K562 (cell line): ENCODE results near the gene HSPA6. TPM values are rescaled to one million over a fixed set of nuclear protein-coding genes. Genes with fewer than 3 reads are reported as not detected.

Source experiments
- ATAC-seq: fragments of 200-7000 bp; cut with Tn5 transposase; 3 replicates; pipeline ENCODE4 v1.9.1; 2020; ENCODE audit warnings: moderate library complexity
- BruUV-seq: library from RNA; stranded (reverse); fragments of 400-500 nt; replicated peaks from 2 replicates; lab custom pipeline; 2021; lab: Mats Ljungman, UMichigan
- CTCF ChIA-PET: fragments of 300-600 bp; formaldehyde crosslinking; extraction: SDS; loops from one replicate; lab custom pipeline; 2021; ENCODE audit warnings: low intra/inter-chr PET ratio; lab: Yijun Ruan, JAX
- POLR2A ChIA-PET: fragments of 300-600, 350-650 bp; sonication (Branson Sonifier 250); formaldehyde crosslinking; extraction: SDS; loops from one replicate; lab custom pipeline; 2021; ENCODE audit warnings: antibody characterized with exemption, inconsistent platforms; lab: Yijun Ruan, JAX
- DNase-seq, 4 experiments: peaks; one replicate each; pipeline versions ENCODE4 v3.0.0 to v3.0.0-alpha.2; 2011 to 2018; ENCODE audit warnings: low spot score in 3 of 4, mixed read lengths in 3 of 4; ENCODE audit errors: extremely low read depth in 1 of 4
- FAIRE-seq: peaks from 2 replicates; lab custom pipeline; 2011; peaks lifted over from hg19 to GRCh38; lab: Jason Lieb, UNC
- H2AFZ ChIP-seq: 2 replicates; pipeline ENCODE4 v1.6.0; 2011; ENCODE audit warnings: low read depth, low read length, control low read depth, inconsistent platforms
- H3K27ac ChIP-seq: fragments of 200-600 bp; 3 replicates; pipeline ENCODE4 v1.8.0; 2011; ENCODE audit warnings: low read depth, mild to moderate bottlenecking, control low read depth, inconsistent platforms, low read length, moderate library complexity, mixed read lengths; ENCODE audit errors: extremely low read depth
- H3K27me3 ChIP-seq, 2 experiments: fragments of 300-600 bp in 1 of 2; 2 replicates in 1 of 2; 3 replicates in 1 of 2; pipeline versions ENCODE4 v1.6.0 to v1.8.0; 2011; ENCODE audit warnings: inconsistent platforms in 2 of 2, low read length in 2 of 2, mild to moderate bottlenecking in 1 of 2, mixed read lengths in 1 of 2, moderate library complexity in 1 of 2; ENCODE audit not compliant: control insufficient read depth in 2 of 2, insufficient read depth in 2 of 2
- H3K36me3 ChIP-seq: fragments of 300-600 bp; 3 replicates; pipeline ENCODE4 v1.8.0; 2011; ENCODE audit warnings: mild to moderate bottlenecking, low read length, inconsistent platforms; ENCODE audit not compliant: control insufficient read depth, insufficient read depth
- H3K4me1 ChIP-seq, 2 experiments: fragments of 200-600 bp in 1 of 2; replicated peaks in 1 of 2; 2 replicates in 1 of 2; 3 replicates in 1 of 2; pipeline versions ENCODE4 v1.5.1 to v1.8.0; 2011; ENCODE audit warnings: inconsistent platforms in 2 of 2, low read length in 2 of 2, mild to moderate bottlenecking in 1 of 2, mixed read lengths in 1 of 2, moderate library complexity in 1 of 2; ENCODE audit not compliant: control insufficient read depth in 2 of 2, insufficient read depth in 2 of 2
- H3K4me2 ChIP-seq: 2 replicates; pipeline ENCODE4 v1.6.1; 2011; ENCODE audit warnings: low read length, control low read depth, inconsistent platforms, mixed read lengths; ENCODE audit not compliant: insufficient read depth
- H3K4me3 ChIP-seq: fragments of 200-600 bp; sonication (generic), shearing (Covaris generic); 2 replicates; pipeline ENCODE4 v1.5.1; 2016; ENCODE audit warnings: control low read depth, inconsistent platforms
- H3K79me2 ChIP-seq: fragments of 200-600 bp; 3 replicates; pipeline ENCODE4 v1.8.0; 2011; ENCODE audit warnings: low read length, inconsistent platforms; ENCODE audit not compliant: control insufficient read depth, insufficient read depth
- H3K9ac ChIP-seq, 2 experiments: 2 replicates each; pipeline versions ENCODE4 v1.6.0 to v1.6.1; 2011; ENCODE audit warnings: low read depth in 2 of 2, low read length in 2 of 2, control low read depth in 1 of 2, inconsistent platforms in 1 of 2, mild to moderate bottlenecking in 1 of 2, mixed read lengths in 1 of 2; ENCODE audit not compliant: insufficient read depth in 1 of 2
- H3K9me1 ChIP-seq: one replicate; pipeline ENCODE4 v1.6.0; 2011; ENCODE audit warnings: inconsistent platforms, mild to moderate bottlenecking, low read length, moderate library complexity; ENCODE audit not compliant: control insufficient read depth, insufficient read depth
- H3K9me3 ChIP-seq: replicated peaks from 2 replicates; pipeline ENCODE4 v1.5.1; 2011; ENCODE audit warnings: low read depth, low read length, inconsistent platforms; ENCODE audit not compliant: control insufficient read depth, insufficient read depth
- H4K20me1 ChIP-seq: replicated peaks from 2 replicates; pipeline ENCODE4 v1.6.1; 2011; ENCODE audit warnings: low read length, inconsistent platforms, mixed read lengths; ENCODE audit not compliant: control insufficient read depth, insufficient read depth
- ATF1 ChIP-seq, 2 experiments: fragments of 450-650 bp in 1 of 2; IDR thresholded peaks; 2 replicates each; pipeline ENCODE4 v1.6.1; 2016; ENCODE audit warnings: missing compliant biosample characterization in 1 of 2, missing genetic modification characterization in 1 of 2
- ETV1 ChIP-seq: fragments of 450-650 bp; conservative IDR thresholded peaks from 2 replicates; pipeline ENCODE4 v1.6.1; 2016; ENCODE audit warnings: missing genetic modification characterization, control low read depth, low read depth, missing compliant biosample characterization
- MAFF ChIP-seq: IDR thresholded peaks from 2 replicates; pipeline ENCODE4 v1.6.1; 2012; ENCODE audit warnings: low read length, improper control_type of control experiment
- MAFG ChIP-seq: fragments of 450-650 bp; conservative IDR thresholded peaks from 2 replicates; pipeline ENCODE4 v1.6.1; 2016; ENCODE audit warnings: missing genetic modification characterization, missing compliant biosample characterization
- RB1 ChIP-seq: fragments of 450-650 bp; IDR thresholded peaks from 2 replicates; pipeline ENCODE4 v1.6.1; 2017; ENCODE audit warnings: low read depth, mild to moderate bottlenecking
- TBL1XR1 ChIP-seq, 2 experiments: IDR thresholded peaks; 2 replicates each; pipeline ENCODE4 v1.6.1; 2012; ENCODE audit warnings: improper control_type of control experiment in 2 of 2, low read length in 2 of 2, mild to moderate bottlenecking in 1 of 2
- ZNF217 ChIP-seq: sonication (generic); formaldehyde crosslinking; IDR thresholded peaks from 2 replicates; pipeline ENCODE4 v1.8.0; 2022; ENCODE audit warnings: mild to moderate bottlenecking, missing genetic modification reagents
- ZNF436 ChIP-seq: fragments of 250-450, 450-650 bp; sonication (Bioruptor Pico); formaldehyde crosslinking; IDR thresholded peaks from 2 replicates; pipeline ENCODE4 v1.7.0; 2020; ENCODE audit warnings: mild to moderate bottlenecking
- WGBS: fragments of 100-300 bp; shearing (Covaris generic); methylation state at CpG from one replicate; pipeline ENCODE4 v1.1.6; 2016; ENCODE audit warnings: low coverage, mixed read lengths; ENCODE audit not compliant: insufficient coverage; ENCODE audit errors: missing lambda C conversion rate; 5-methylcytosine and 5-hydroxymethylcytosine counted together
- in situ Hi-C: fragments of 300-500 bp; cut with MboI; formaldehyde crosslinking; loops from 4 replicates; pipeline ENCODE4 v1.15.0; 2018; ENCODE audit warnings: inconsistent platforms, mixed read lengths
- intact Hi-C: fragments of 100-400 bp; cut with micrococcal nuclease; formaldehyde crosslinking; loops from 2 replicates; pipeline ENCODE4 v1.14.2; 2022
- polyA plus RNA-seq, 8 experiments: library from polyadenylated mRNA; depleted of rRNA in 4 of 8; stranded (reverse) in 5 of 8; unstranded in 3 of 8; fragments of >200 nt; fragmentation: Nextera tagmentation in 2 of 8; fragmentation: Illumina TruSeq in 1 of 8; extraction: Ambion mirVana in 2 of 8; extraction: Trizol in 1 of 8; gene quantifications; 2 replicates each; pipeline versions ENCODE4 v1.2.1 to v1.2.3, GENCODE V29; 2011 to 2014; ENCODE audit warnings: inconsistent platforms in 1 of 8, missing spikeins in 1 of 8
- total RNA-seq, 7 experiments: library from RNA; depleted of rRNA in 6 of 7; stranded (reverse); fragments of >200 nt in 6 of 7; fragmentation: Illumina TruSeq in 2 of 7; extraction: Trizol in 2 of 7; gene quantifications; 2 replicates each; pipeline versions ENCODE4 v1.2.1 to v1.2.3, GENCODE V29; 2011 to 2021; ENCODE audit warnings: low replicate concordance in 1 of 7
- TF ChIP-seq, protein P1 (sequence below): fragments of 250-450 bp; sonication (Bioruptor Pico); IDR thresholded peaks from 2 replicates; pipeline ENCODE4 v1.6.1; 2021; ENCODE audit warnings: mild to moderate bottlenecking
- TF ChIP-seq, protein P2 (sequence below), 2 experiments: fragments of 450-650 bp; conservative IDR thresholded peaks; 2 replicates each; pipeline ENCODE4 v1.6.1; 2017; ENCODE audit warnings: mild to moderate bottlenecking in 2 of 2, moderate library complexity in 2 of 2
- TF ChIP-seq, protein P3 (sequence below), 2 experiments: IDR thresholded peaks; 2 replicates each; pipeline ENCODE4 v1.6.1; 2012; ENCODE audit warnings: improper control_type of control experiment in 2 of 2, low read depth in 2 of 2, low read length in 2 of 2, borderline replicate concordance in 1 of 2
- TF ChIP-seq, protein P4 (sequence below): fragments of 250-450 bp; sonication (Bioruptor Pico); IDR thresholded peaks from 2 replicates; pipeline ENCODE4 v1.8.0; 2022; ENCODE audit warnings: inconsistent platforms, mild to moderate bottlenecking, moderate library complexity, borderline replicate concordance

HSPA6 gene
- total and polyA plus RNA-seq, 9 of the 15 experiments (the other 6 are each of a cell fraction or from before 2014, with no cell fraction given), result 0.15 to 10.0 (median 2.4) TPM

DNA sequence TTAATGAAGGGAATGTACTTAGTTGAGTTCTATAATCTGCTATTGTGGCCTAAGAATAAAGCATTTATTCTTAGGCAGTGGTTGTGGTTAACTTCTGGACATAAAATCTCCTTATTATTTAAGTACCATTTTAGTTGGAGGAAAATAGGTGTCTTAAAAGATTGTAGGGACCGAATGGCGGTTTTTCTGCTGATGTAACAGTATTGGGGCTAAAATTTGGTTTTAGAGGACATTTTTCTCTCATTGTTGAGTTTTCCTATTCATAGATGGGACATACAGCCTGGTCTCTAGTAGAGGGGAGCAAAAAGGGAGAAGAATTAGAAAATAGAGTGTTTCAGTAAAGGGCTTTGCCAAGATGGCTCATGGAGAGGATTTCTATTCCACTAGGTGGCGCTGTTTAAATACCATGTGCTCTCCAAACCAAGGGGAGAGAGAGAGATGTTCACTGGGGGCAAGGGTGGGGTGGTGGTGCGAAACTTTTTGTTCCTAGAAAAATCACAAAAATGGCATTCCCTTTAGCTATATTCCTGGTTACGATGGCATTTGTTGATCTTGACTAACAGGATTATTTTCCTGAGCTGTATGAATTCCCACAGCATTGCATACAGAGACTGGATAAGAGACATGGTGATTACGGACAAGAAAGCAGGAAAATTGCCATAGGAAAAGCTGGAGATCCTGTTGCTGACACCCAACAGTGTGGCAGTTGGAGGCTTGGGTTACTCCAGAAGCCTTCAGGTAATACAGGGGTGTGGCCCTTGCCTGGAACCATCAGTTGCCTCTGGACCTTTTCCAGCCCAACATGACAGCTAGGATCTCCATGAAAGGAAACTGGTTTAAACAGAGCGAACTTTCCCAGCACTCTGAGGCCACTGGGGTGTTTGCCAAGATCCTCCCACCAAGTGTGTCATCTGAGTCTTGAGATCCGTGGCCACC lies 37.3 kb upstream of the HSPA6 start:
- in situ Hi-C loops, result loop anchor here (5.0 kb wide), 1 partner anchor 255 kb away; no protein-coding TSS in a partner anchor
- intact Hi-C loops, result loop anchor here (10.0 kb wide), 3 partner anchors 138 to 548 kb away; partner anchors contain the start of gene DUSP12
- peak overlapping the region; percentile 9; the same call in 1 of the 2 replicates for H3K4me3 ChIP-seq
- no peaks in the 10 kb centered on the region for H3K9me1 ChIP-seq
- H3K9me3 ChIP-seq, result no peaks in the 10 kb centered on the region
- no peaks in the 10 kb centered on the region for H3K27me3 ChIP-seq
- H3K79me2 ChIP-seq, result no peaks in the 10 kb centered on the region
- DNase-seq (peak; percentile 75 to 88 (median 79)), ATAC-seq (peak; percentile 93), FAIRE-seq (peak; percentile 84)
- CTCF ChIA-PET, result interaction anchor here (0.7 to 1.8 kb wide), 3 partner anchors 79 to 255 kb away, joined by 3 to 13 read pairs (median 3); no protein-coding TSS in a partner anchor
- POLR2A ChIA-PET, result interaction anchor here (0.9 to 1.1 kb wide), 2 partner anchors 12 to 255 kb away, joined by 3 read pairs; no protein-coding TSS in a partner anchor
- peak overlapping the region; percentile 93 for H2AFZ ChIP-seq
- peak overlapping the region; percentile 83 for H3K4me2 ChIP-seq
- no peaks in the 10 kb centered on the region for H4K20me1 ChIP-seq
- H3K9ac ChIP-seq, result peak overlapping the region; percentile 69 to 81; a peak in 3 of 4 replicates
- H3K27ac ChIP-seq, result peak overlapping the region; percentile 68
- no TSS peak for BruUV-seq
- H3K36me3 ChIP-seq, result no peaks in the 10 kb centered on the region
- peaks cover 0 to 34% of the 10 kb centered on the region in 2 experiments for H3K4me1 ChIP-seq
- WGBS, result 26% methylated on average over 8 of the region's 8 CpGs
- TF ChIP-seq, protein P1, sequence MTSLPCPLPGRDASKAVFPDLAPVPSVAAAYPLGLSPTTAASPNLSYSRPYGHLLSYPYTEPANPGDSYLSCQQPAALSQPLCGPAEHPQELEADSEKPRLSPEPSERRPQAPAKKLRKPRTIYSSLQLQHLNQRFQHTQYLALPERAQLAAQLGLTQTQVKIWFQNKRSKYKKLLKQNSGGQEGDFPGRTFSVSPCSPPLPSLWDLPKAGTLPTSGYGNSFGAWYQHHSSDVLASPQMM (CRISPR knock-in tag), result no peak
- TF ChIP-seq ZNF436 (CRISPR knock-in tag) (no peak), TBL1XR1 (IDR thresholded peaks at IDR 0.05; ENCODE audit: low read length in 2 of 2) (0 out of 4 replicates have a peak, but pooled peaks of 1 of the 2 experiments have one; percentile 14), MAFF (peak; percentile 42), RB1 (peak; percentile 60; the same call in 1 of the 2 replicates), MAFG (tag) (peak; percentile 49; the same call in 1 of the 2 replicates), ATF1 (CRISPR knock-in tag; IDR thresholded peaks at IDR 0.05) (no peak), ATF1 (tag; IDR thresholded peaks at IDR 0.05) (0 out of 2 replicates have a peak, but pooled peaks have one; percentile 15), ZNF217 (CRISPR knock-in tag) (no peak), ETV1 (tag) (0 out of 2 replicates have a peak, but pooled peaks have one; percentile 14)
- TF ChIP-seq, protein P2, sequence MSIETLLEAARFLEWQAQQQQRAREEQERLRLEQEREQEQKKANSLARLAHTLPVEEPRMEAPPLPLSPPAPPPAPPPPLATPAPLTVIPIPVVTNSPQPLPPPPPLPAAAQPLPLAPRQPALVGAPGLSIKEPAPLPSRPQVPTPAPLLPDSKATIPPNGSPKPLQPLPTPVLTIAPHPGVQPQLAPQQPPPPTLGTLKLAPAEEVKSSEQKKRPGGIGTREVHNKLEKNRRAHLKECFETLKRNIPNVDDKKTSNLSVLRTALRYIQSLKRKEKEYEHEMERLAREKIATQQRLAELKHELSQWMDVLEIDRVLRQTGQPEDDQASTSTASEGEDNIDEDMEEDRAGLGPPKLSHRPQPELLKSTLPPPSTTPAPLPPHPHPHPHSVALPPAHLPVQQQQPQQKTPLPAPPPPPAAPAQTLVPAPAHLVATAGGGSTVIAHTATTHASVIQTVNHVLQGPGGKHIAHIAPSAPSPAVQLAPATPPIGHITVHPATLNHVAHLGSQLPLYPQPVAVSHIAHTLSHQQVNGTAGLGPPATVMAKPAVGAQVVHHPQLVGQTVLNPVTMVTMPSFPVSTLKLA (conservative IDR thresholded peaks at IDR 0.05), result peak; percentile 64 to 84
- TF ChIP-seq, protein P3, sequence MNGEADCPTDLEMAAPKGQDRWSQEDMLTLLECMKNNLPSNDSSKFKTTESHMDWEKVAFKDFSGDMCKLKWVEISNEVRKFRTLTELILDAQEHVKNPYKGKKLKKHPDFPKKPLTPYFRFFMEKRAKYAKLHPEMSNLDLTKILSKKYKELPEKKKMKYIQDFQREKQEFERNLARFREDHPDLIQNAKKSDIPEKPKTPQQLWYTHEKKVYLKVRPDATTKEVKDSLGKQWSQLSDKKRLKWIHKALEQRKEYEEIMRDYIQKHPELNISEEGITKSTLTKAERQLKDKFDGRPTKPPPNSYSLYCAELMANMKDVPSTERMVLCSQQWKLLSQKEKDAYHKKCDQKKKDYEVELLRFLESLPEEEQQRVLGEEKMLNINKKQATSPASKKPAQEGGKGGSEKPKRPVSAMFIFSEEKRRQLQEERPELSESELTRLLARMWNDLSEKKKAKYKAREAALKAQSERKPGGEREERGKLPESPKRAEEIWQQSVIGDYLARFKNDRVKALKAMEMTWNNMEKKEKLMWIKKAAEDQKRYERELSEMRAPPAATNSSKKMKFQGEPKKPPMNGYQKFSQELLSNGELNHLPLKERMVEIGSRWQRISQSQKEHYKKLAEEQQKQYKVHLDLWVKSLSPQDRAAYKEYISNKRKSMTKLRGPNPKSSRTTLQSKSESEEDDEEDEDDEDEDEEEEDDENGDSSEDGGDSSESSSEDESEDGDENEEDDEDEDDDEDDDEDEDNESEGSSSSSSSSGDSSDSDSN (IDR thresholded peaks at IDR 0.05; ENCODE audit: borderline replicate concordance in 1 of 2, low read depth in 2 of 2, low read length in 2 of 2), result no peak
- TF ChIP-seq, protein P4, sequence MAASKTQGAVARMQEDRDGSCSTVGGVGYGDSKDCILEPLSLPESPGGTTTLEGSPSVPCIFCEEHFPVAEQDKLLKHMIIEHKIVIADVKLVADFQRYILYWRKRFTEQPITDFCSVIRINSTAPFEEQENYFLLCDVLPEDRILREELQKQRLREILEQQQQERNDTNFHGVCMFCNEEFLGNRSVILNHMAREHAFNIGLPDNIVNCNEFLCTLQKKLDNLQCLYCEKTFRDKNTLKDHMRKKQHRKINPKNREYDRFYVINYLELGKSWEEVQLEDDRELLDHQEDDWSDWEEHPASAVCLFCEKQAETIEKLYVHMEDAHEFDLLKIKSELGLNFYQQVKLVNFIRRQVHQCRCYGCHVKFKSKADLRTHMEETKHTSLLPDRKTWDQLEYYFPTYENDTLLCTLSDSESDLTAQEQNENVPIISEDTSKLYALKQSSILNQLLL (CRISPR knock-in tag), result no peak
